ENCODE results near the gene RAB14. TPM values are rescaled to one million over a fixed set of nuclear protein-coding genes. Genes with fewer than 3 reads are reported as not detected.

RAB14 gene
- total RNA-seq, 1 experiment from 2014 or later: 73.2 TPM

- peaks cover 42% of the 10 kb centered on the region for H3K4me1 ChIP-seq
- intact Hi-C loops (cut with micrococcal nuclease; ENCODE audit: unreplicated experiment): loop anchor here (2.0 kb wide), 1 partner anchor 15 kb away; the partner anchor contains the start of gene RAB14
- H3K9me3 ChIP-seq: no peaks in the 10 kb centered on the region
- Mint-ChIP-seq H3K27me3 (ENCODE audit: insufficient read depth, unreplicated experiment) (no peaks in the 10 kb centered on the region), H3K36me3 (ENCODE audit: insufficient read depth, unreplicated experiment) (peaks cover 47% of the 10 kb centered on the region), H3K9me3 (ENCODE audit: unreplicated experiment) (no peaks in the 10 kb centered on the region), H3K4me1 (ENCODE audit: low read depth, unreplicated experiment) (peaks cover 46% of the 10 kb centered on the region), H3K27ac (ENCODE audit: unreplicated experiment) (no peak overlapping the region), H3K4me3 (ENCODE audit: unreplicated experiment) (no peak overlapping the region)
- CTCF ChIA-PET: no interaction called here
- TF ChIP-seq, protein P1, sequence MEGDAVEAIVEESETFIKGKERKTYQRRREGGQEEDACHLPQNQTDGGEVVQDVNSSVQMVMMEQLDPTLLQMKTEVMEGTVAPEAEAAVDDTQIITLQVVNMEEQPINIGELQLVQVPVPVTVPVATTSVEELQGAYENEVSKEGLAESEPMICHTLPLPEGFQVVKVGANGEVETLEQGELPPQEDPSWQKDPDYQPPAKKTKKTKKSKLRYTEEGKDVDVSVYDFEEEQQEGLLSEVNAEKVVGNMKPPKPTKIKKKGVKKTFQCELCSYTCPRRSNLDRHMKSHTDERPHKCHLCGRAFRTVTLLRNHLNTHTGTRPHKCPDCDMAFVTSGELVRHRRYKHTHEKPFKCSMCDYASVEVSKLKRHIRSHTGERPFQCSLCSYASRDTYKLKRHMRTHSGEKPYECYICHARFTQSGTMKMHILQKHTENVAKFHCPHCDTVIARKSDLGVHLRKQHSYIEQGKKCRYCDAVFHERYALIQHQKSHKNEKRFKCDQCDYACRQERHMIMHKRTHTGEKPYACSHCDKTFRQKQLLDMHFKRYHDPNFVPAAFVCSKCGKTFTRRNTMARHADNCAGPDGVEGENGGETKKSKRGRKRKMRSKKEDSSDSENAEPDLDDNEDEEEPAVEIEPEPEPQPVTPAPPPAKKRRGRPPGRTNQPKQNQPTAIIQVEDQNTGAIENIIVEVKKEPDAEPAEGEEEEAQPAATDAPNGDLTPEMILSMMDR (IDR thresholded peaks at IDR 0.05; ENCODE audit: insufficient read depth in 1 of 2, low read depth in 1 of 2, low read length in 1 of 2, severe bottlenecking in 1 of 2, unreplicated experiment in 1 of 2): no peak
- H3K27me3 ChIP-seq (replicated peaks; ENCODE audit: control insufficient read depth, insufficient read depth, low read length): no peaks in the 10 kb centered on the region
- POLR2A ChIA-PET: no interaction called here
- peaks cover 1% of the 10 kb centered on the region; the same call in 1 of the 2 replicates for H3K36me3 ChIP-seq (ENCODE audit: control insufficient read depth, insufficient read depth, low read length)
- H3K4me3 ChIP-seq (ENCODE audit: low read depth, low read length): no peak overlapping the region
- BruUV-seq (replicated peaks): no TSS peak
- DNase-seq: no peak
These were observed 15.8 kb downstream of the RAB14 start for GRCh38 chr9:121185774-121186403.

- no TSS peak for BruUV-seq (replicated peaks)
- intact Hi-C loops (cut with micrococcal nuclease; ENCODE audit: unreplicated experiment): no loop called here
- ChIA-PET POLR2A (no interaction called here), CTCF (no interaction called here)
- Histone ChIP-seq H3K4me3 (ENCODE audit: low read depth, low read length) (no peak overlapping the region), H3K36me3 (ENCODE audit: control insufficient read depth, insufficient read depth, low read length) (peaks cover 1% of the 10 kb centered on the region; the same call in 1 of the 2 replicates), H3K4me1 (peaks cover 42% of the 10 kb centered on the region), H3K9me3 (no peaks in the 10 kb centered on the region), H3K27me3 (replicated peaks; ENCODE audit: control insufficient read depth, insufficient read depth, low read length) (no peaks in the 10 kb centered on the region)
- TF ChIP-seq, protein P1 (IDR thresholded peaks at IDR 0.05; ENCODE audit: insufficient read depth in 1 of 2, low read depth in 1 of 2, low read length in 1 of 2, severe bottlenecking in 1 of 2, unreplicated experiment in 1 of 2): no peak
- H3K36me3 Mint-ChIP-seq (ENCODE audit: insufficient read depth, unreplicated experiment): peaks cover 47% of the 10 kb centered on the region
- no peaks in the 10 kb centered on the region for H3K9me3 Mint-ChIP-seq (ENCODE audit: unreplicated experiment)
- H3K4me3 Mint-ChIP-seq (ENCODE audit: unreplicated experiment): no peak overlapping the region
- no peaks in the 10 kb centered on the region for H3K27me3 Mint-ChIP-seq (ENCODE audit: insufficient read depth, unreplicated experiment)
- no peak for DNase-seq
- H3K4me1 Mint-ChIP-seq (ENCODE audit: low read depth, unreplicated experiment): peaks cover 46% of the 10 kb centered on the region
- H3K27ac Mint-ChIP-seq (ENCODE audit: unreplicated experiment): no peak overlapping the region
These were observed 16.4 kb downstream of the RAB14 start for GRCh38 chr9:121185178-121185745.

GRCh38 chr9:121184463-121184862, 17.2 kb downstream of the RAB14 start:
- Mint-ChIP-seq H3K4me1 (ENCODE audit: low read depth, unreplicated experiment) (peaks cover 41% of the 10 kb centered on the region), H3K36me3 (ENCODE audit: insufficient read depth, unreplicated experiment) (peaks cover 47% of the 10 kb centered on the region), H3K27ac (ENCODE audit: unreplicated experiment) (no peak overlapping the region), H3K4me3 (ENCODE audit: unreplicated experiment) (no peak overlapping the region), H3K9me3 (ENCODE audit: unreplicated experiment) (no peaks in the 10 kb centered on the region), H3K27me3 (ENCODE audit: insufficient read depth, unreplicated experiment) (no peaks in the 10 kb centered on the region)
- peaks cover 42% of the 10 kb centered on the region for H3K4me1 ChIP-seq
- no peak overlapping the region for H3K4me3 ChIP-seq (ENCODE audit: low read depth, low read length)
- intact Hi-C loops (cut with micrococcal nuclease; ENCODE audit: unreplicated experiment): no loop called here
- peaks cover 1% of the 10 kb centered on the region; the same call in 1 of the 2 replicates for H3K36me3 ChIP-seq (ENCODE audit: control insufficient read depth, insufficient read depth, low read length)
- no peaks in the 10 kb centered on the region for H3K27me3 ChIP-seq (replicated peaks; ENCODE audit: control insufficient read depth, insufficient read depth, low read length)
- ChIA-PET POLR2A (no interaction called here), CTCF (no interaction called here)
- TF ChIP-seq, protein P1 (IDR thresholded peaks at IDR 0.05; ENCODE audit: insufficient read depth in 1 of 2, low read depth in 1 of 2, low read length in 1 of 2, severe bottlenecking in 1 of 2, unreplicated experiment in 1 of 2): no peak
- DNase-seq: no peak
- no peaks in the 10 kb centered on the region for H3K9me3 ChIP-seq
- no TSS peak for BruUV-seq (replicated peaks)
